T-helper 1 cell treated with Interleukin-12 subunit alpha and Interleukin-12 subunit beta and Interleukin-4 antibody, amounts not matched to agents 30 ng/mL and 1 ng/mL, for 36 hours (primary cell): ENCODE results near the gene LRRC17. TPM values are rescaled to one million over a fixed set of nuclear protein-coding genes. Genes with fewer than 3 reads are reported as not detected.

Source experiments
- intact Hi-C: fragments of 100-400 bp; cut with micrococcal nuclease; formaldehyde crosslinking; loops from one replicate; pipeline ENCODE4 v1.15.1; 2024
- total RNA-seq: library from RNA; stranded (reverse); gene quantifications from 2 replicates; pipeline ENCODE4 v1.2.3, GENCODE V29; 2022

The LRRC17 gene
- total RNA-seq, 1 donor from 2014 or later: 0.20 TPM

- intact Hi-C loops: no loop called here
Measured at GRCh38 chr7:102985176-102985783, 72.5 kb downstream of the LRRC17 start.

GRCh38 chr7:102988088-102988487, 75.3 kb downstream of the LRRC17 start:
- intact Hi-C loops: no loop called here

GRCh38 chr7:102988631-102989560, 76.1 kb downstream of the LRRC17 start:
- intact Hi-C loops: no loop called here

GRCh38 chr7:102990642-102991041, 77.8 kb downstream of the LRRC17 start:
- intact Hi-C loops: no loop called here

- intact Hi-C loops: no loop called here
Measured at GRCh38 chr7:102991077-102991539, 78.3 kb downstream of the LRRC17 start.

GRCh38 chr7:102991540-102992214, 78.9 kb downstream of the LRRC17 start:
- intact Hi-C loops: no loop called here

GRCh38 chr7:102992509-102992937, 79.7 kb downstream of the LRRC17 start:
- intact Hi-C loops: no loop called here

- intact Hi-C loops: no loop called here
Measured at GRCh38 chr7:102992938-102993717, 80.3 kb downstream of the LRRC17 start.

- intact Hi-C loops: no loop called here
Measured at GRCh38 chr7:102993718-102994029, 80.9 kb downstream of the LRRC17 start.

GRCh38 chr7:102994567-102994966, 81.8 kb downstream of the LRRC17 start:
- intact Hi-C loops: no loop called here

Other genes starting within 250 kb of the LRRC17 start
- 20.3 and 20.4 TPM in 2 replicates for gene POLR2J2, start 241.3 kb upstream of the LRRC17 start, total RNA-seq
- 6.7 and 7.0 TPM in 2 replicates for gene FAM185A, start 164.0 kb upstream of the LRRC17 start, total RNA-seq
- gene FBXL13, start 161.8 kb downstream of the LRRC17 start, total RNA-seq: 0.29 and 0.78 TPM in 2 replicates
- 33.2 and 35.2 TPM in 2 replicates for gene ARMC10, start 162.1 kb downstream of the LRRC17 start, total RNA-seq
- 10.0 and 11.3 TPM in 2 replicates for gene NAPEPLD, start 236.1 kb downstream of the LRRC17 start, total RNA-seq